KMS-11 (cell line): ENCODE results near the gene DLK2.
"Not testable (repeated sequence)": the region's sequence is repeated elsewhere in the genome, so short reads cannot be mapped to it uniquely, and the experiment has no call there.

ENCODE experiments used
- H2AFZ ChIP-seq: fragments of 200-600 bp; sonication (generic); 2 replicates; pipeline ENCODE4 v1.6.1; 2016; ENCODE audit warnings: antibody characterized with exemption, mixed run types, low read depth
- H3K27ac ChIP-seq: fragments of 200-600 bp; sonication (generic); 2 replicates; pipeline ENCODE4 v1.6.1; 2016; ENCODE audit warnings: mild to moderate bottlenecking, mixed run types
- H3K27me3 ChIP-seq: fragments of 200-600 bp; sonication (generic); 2 replicates; pipeline ENCODE4 v1.6.1; 2017; ENCODE audit warnings: mild to moderate bottlenecking, low read depth, mixed run types, moderate library complexity; ENCODE audit not compliant: insufficient read depth
- H3K36me3 ChIP-seq: fragments of 200-600 bp; sonication (generic); 2 replicates; pipeline ENCODE4 v1.6.1; 2017; ENCODE audit warnings: mild to moderate bottlenecking, mixed run types; ENCODE audit not compliant: insufficient read depth
- H3K4me1 ChIP-seq: fragments of 200-600 bp; sonication (generic); 2 replicates; pipeline ENCODE4 v1.6.1; 2016; ENCODE audit warnings: mild to moderate bottlenecking, low read depth, mixed run types; ENCODE audit not compliant: poor library complexity, severe bottlenecking
- H3K4me2 ChIP-seq: fragments of 200-600 bp; sonication (generic); 2 replicates; pipeline ENCODE4 v1.7.0; 2016; ENCODE audit warnings: mild to moderate bottlenecking, mixed run types
- H3K4me3 ChIP-seq: fragments of 200-600 bp; sonication (generic); IDR thresholded peaks from 2 replicates; pipeline ENCODE4 v1.6.1; 2017; ENCODE audit warnings: low read depth, low read length, mixed read lengths; ENCODE audit not compliant: insufficient read depth
- H3K79me2 ChIP-seq: fragments of 200-600 bp; sonication (generic); 2 replicates; pipeline ENCODE4 v1.6.1; 2016; ENCODE audit warnings: low read depth, mixed run types; ENCODE audit not compliant: insufficient read depth
- H3K9ac ChIP-seq: fragments of 200-600 bp; sonication (generic); 2 replicates; pipeline ENCODE4 v1.6.1; 2016; ENCODE audit warnings: mild to moderate bottlenecking, mixed run types
- H4K20me1 ChIP-seq: fragments of 200-600 bp; sonication (generic); 2 replicates; pipeline ENCODE4 v1.6.1; 2016; ENCODE audit warnings: mild to moderate bottlenecking, mixed run types; ENCODE audit not compliant: insufficient read depth
- CTCF ChIP-seq: fragments of 200-600 bp; sonication (generic); conservative IDR thresholded peaks from 2 replicates; pipeline ENCODE4 v1.6.1; 2017; ENCODE audit warnings: low read depth, mild to moderate bottlenecking, antibody characterized with exemption, low read length, moderate library complexity, mixed read lengths

The DLK2 gene

GRCh38 chr6:43468748-43469681 lies 13.7 kb upstream of the DLK2 start:
- H3K4me2 ChIP-seq, result no peak overlapping the region
- H3K9ac ChIP-seq, result no peak overlapping the region
- no peak overlapping the region for H3K4me3 ChIP-seq

GRCh38 chr6:43468240-43468639 lies 12.9 kb upstream of the DLK2 start:
- H2AFZ ChIP-seq, result no peak overlapping the region
- no peak overlapping the region for H3K9ac ChIP-seq
- no peaks in the 10 kb centered on the region for H3K36me3 ChIP-seq
- H3K4me2 ChIP-seq, result no peak overlapping the region
- no peak overlapping the region for H3K27ac ChIP-seq
- no peak overlapping the region for H3K4me3 ChIP-seq
- H3K4me1 ChIP-seq, result no peaks in the 10 kb centered on the region
- no peaks in the 10 kb centered on the region; the same call in 1 of the 2 replicates for H3K27me3 ChIP-seq
- H4K20me1 ChIP-seq, result no peaks in the 10 kb centered on the region
- TF ChIP-seq CTCF, result no peak
- no peaks in the 10 kb centered on the region for H3K79me2 ChIP-seq

More at GRCh38 chr6:43468748-43469681, 13.7 kb upstream of the DLK2 start:
- no peaks in the 10 kb centered on the region for H3K4me1 ChIP-seq
- H3K27ac ChIP-seq, result no peak overlapping the region
- H4K20me1 ChIP-seq, result no peaks in the 10 kb centered on the region
- no peak overlapping the region for H2AFZ ChIP-seq
- H3K36me3 ChIP-seq, result no peaks in the 10 kb centered on the region
- no peaks in the 10 kb centered on the region for H3K27me3 ChIP-seq
- no peaks in the 10 kb centered on the region for H3K79me2 ChIP-seq
- TF ChIP-seq CTCF, result no peak

- no peak for TF ChIP-seq CTCF
- no peaks in the 10 kb centered on the region for H3K4me1 ChIP-seq
- no peak overlapping the region for H3K9ac ChIP-seq
Measured at GRCh38 chr6:43467752-43468151, 12.4 kb upstream of the DLK2 start.

GRCh38 chr6:43467265-43467664 lies 11.9 kb upstream of the DLK2 start:
- H3K36me3 ChIP-seq, H3K4me1 ChIP-seq, H3K4me3 ChIP-seq, H4K20me1 ChIP-seq, H3K79me2 ChIP-seq, H3K27me3 ChIP-seq, H3K9ac ChIP-seq, H3K4me2 ChIP-seq, H2AFZ ChIP-seq, H3K27ac ChIP-seq: not testable (repeated sequence)

More at GRCh38 chr6:43467752-43468151, 12.4 kb upstream of the DLK2 start:
- Histone ChIP-seq H3K79me2 (no peaks in the 10 kb centered on the region), H2AFZ (no peak overlapping the region), H3K27ac (no peak overlapping the region), H3K4me2 (no peak overlapping the region), H3K27me3 (no peaks in the 10 kb centered on the region; the same call in 1 of the 2 replicates), H3K4me3 (no peak overlapping the region), H3K36me3 (no peaks in the 10 kb centered on the region), H4K20me1 (no peaks in the 10 kb centered on the region)

- Histone ChIP-seq H2AFZ (no peak overlapping the region), H3K4me3 (no peak overlapping the region), H3K36me3 (no peaks in the 10 kb centered on the region), H3K79me2 (no peaks in the 10 kb centered on the region), H3K27ac (no peak overlapping the region), H3K9ac (no peak overlapping the region), H3K27me3 (no peaks in the 10 kb centered on the region; the same call in 1 of the 2 replicates), H4K20me1 (no peaks in the 10 kb centered on the region), H3K4me1 (no peaks in the 10 kb centered on the region), H3K4me2 (no peak overlapping the region)
- no peak for TF ChIP-seq CTCF
Measured at GRCh38 chr6:43465948-43466347, 10.6 kb upstream of the DLK2 start.
